ENCODE data around the gene NADK. TPM values are rescaled to one million over a fixed set of nuclear protein-coding genes. Genes with fewer than 3 reads are reported as not detected.
A peak's percentile ranks its signal among the peaks of the same experiment; 100 is the strongest.

NADK gene
- total RNA-seq, 1 experiment from 2014 or later = 101 TPM

DNA sequence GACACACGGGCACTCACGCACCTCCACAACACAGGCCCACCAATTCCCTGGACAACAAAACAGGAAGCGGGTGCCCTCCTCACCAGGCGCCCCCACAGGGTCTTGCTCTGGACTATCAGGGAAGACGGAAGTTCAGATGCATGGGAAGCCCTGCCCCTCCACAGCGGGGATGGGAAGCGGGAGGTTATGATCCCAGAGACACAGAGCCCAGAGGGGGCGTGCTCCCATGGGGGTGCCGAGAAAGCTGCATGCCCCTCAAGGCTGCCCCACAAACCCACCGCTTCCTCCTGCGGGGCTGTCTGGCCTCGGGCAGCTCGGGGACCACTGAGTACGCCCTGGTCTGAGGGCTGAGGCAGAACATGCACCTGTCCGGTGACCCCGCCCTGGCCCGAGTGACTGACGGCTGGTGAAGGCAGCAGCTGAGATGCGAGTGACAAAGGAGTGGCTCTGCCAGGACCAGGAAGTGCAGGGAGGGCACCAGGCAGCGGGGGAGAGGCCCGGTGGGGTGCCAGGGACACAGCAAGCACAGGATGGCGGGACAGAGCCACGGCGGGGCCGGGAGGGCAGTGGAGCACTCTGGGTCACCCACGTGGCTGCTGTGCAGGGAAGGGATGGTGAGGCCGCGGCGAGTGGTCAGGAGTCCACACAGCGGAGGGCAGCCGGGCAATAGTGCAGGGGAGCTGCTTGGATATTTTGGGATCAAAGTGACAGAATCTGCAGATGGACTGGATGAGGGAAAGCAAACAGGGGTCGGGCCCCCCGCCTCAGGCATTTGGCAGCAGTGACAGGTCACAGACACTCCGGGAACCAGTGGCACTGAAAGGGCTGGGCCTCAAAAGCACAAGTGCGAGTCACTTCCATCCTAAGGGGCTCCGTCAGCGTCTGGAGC, 18.6 kb downstream of the NADK start:
- in situ Hi-C loops (cut with HindIII; ENCODE audit: low pct_unique_long_range_greater_than_20kb, low sequenced_read_pairs) = no loop called here
- Histone ChIP-seq H3K4me1 (ENCODE audit: control insufficient read depth, insufficient read depth, low read length) (no peaks in the 10 kb centered on the region), H3K4me3 (ENCODE audit: low read depth in 2 of 2, low read length in 2 of 2) (no peak overlapping the region), H3K9me3 (ENCODE audit: control insufficient read depth, insufficient read depth, low read depth, low read length) (no peaks in the 10 kb centered on the region), H3K27ac (ENCODE audit: low read length) (no peak overlapping the region), H3K36me3 (ENCODE audit: control insufficient read depth, insufficient read depth, low read length) (peaks cover 4% of the 10 kb centered on the region; the same call in 1 of the 2 replicates), H3K27me3 (ENCODE audit: control insufficient read depth, insufficient read depth, low read length) (no peaks in the 10 kb centered on the region)
- ATAC-seq (peak; percentile 9; the same call in 1 of the 2 replicates), DNase-seq (ENCODE audit: low read depth, low spot score) (no peak)
- intact Hi-C loops (cut with micrococcal nuclease; ENCODE audit: unreplicated experiment) = no loop called here
- TF ChIP-seq, protein P1, sequence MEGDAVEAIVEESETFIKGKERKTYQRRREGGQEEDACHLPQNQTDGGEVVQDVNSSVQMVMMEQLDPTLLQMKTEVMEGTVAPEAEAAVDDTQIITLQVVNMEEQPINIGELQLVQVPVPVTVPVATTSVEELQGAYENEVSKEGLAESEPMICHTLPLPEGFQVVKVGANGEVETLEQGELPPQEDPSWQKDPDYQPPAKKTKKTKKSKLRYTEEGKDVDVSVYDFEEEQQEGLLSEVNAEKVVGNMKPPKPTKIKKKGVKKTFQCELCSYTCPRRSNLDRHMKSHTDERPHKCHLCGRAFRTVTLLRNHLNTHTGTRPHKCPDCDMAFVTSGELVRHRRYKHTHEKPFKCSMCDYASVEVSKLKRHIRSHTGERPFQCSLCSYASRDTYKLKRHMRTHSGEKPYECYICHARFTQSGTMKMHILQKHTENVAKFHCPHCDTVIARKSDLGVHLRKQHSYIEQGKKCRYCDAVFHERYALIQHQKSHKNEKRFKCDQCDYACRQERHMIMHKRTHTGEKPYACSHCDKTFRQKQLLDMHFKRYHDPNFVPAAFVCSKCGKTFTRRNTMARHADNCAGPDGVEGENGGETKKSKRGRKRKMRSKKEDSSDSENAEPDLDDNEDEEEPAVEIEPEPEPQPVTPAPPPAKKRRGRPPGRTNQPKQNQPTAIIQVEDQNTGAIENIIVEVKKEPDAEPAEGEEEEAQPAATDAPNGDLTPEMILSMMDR (IDR thresholded peaks at IDR 0.05) = no peak
- TF ChIP-seq, protein P2, sequence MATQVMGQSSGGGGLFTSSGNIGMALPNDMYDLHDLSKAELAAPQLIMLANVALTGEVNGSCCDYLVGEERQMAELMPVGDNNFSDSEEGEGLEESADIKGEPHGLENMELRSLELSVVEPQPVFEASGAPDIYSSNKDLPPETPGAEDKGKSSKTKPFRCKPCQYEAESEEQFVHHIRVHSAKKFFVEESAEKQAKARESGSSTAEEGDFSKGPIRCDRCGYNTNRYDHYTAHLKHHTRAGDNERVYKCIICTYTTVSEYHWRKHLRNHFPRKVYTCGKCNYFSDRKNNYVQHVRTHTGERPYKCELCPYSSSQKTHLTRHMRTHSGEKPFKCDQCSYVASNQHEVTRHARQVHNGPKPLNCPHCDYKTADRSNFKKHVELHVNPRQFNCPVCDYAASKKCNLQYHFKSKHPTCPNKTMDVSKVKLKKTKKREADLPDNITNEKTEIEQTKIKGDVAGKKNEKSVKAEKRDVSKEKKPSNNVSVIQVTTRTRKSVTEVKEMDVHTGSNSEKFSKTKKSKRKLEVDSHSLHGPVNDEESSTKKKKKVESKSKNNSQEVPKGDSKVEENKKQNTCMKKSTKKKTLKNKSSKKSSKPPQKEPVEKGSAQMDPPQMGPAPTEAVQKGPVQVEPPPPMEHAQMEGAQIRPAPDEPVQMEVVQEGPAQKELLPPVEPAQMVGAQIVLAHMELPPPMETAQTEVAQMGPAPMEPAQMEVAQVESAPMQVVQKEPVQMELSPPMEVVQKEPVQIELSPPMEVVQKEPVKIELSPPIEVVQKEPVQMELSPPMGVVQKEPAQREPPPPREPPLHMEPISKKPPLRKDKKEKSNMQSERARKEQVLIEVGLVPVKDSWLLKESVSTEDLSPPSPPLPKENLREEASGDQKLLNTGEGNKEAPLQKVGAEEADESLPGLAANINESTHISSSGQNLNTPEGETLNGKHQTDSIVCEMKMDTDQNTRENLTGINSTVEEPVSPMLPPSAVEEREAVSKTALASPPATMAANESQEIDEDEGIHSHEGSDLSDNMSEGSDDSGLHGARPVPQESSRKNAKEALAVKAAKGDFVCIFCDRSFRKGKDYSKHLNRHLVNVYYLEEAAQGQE (IDR thresholded peaks at IDR 0.05; ENCODE audit: insufficient read depth in 1 of 2, low read depth in 2 of 2, low read length in 1 of 2) = no peak
- no peak for TF ChIP-seq POLR2AphosphoS5 (IDR thresholded peaks at IDR 0.05; ENCODE audit: low read depth, low read length)
- TF ChIP-seq TCF7L2 (IDR thresholded peaks at IDR 0.05; ENCODE audit: low read depth, low read length) = no peak
- no peak for TF ChIP-seq SIN3A (IDR thresholded peaks at IDR 0.05; ENCODE audit: borderline replicate concordance, insufficient read depth, low read depth, low read length)
- no TSS peak for BruUV-seq (replicated peaks)
- POLR2A ChIA-PET = no interaction called here
- CTCF ChIA-PET = no interaction called here

DNA sequence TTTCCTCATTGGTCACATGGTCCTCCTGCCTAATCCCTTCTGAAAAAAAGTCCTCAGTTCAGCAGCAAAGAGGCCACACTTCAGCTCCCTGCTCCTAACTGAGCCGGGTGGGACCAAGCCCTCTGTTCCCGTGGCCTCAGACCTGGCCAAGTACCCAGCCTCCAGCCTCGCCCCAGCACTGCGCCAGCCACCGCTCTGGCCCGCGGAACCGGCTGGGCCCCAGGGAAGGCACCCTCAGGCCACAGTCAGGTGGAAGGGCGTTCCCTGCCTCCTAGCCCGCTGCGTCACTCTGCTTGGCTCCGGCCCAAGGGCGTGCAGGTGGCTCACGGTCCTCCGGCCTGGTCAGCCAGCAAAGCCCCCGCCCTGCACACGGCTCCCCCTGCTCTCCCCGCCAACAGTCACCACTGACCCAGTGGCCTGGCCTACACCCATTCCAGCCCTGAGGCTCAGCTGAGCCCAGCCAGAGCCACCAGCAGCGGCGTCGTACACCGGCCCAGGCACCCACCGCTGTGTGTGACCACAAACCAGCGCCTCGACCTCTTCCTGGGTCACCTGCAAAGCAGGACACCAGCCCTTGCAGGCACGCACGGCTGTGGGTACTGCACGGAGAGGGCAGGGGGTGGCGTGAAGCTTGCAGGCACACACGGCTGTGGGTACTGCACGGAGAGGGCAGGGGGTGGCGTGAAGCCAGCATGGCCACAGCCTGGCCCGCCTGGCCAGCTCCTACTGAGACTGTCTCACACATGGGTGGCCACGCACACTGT, 19.4 kb downstream of the NADK start:
- no peak for DNase-seq (ENCODE audit: low read depth, low spot score)
- H3K36me3 ChIP-seq (ENCODE audit: control insufficient read depth, insufficient read depth, low read length) = peaks cover 4% of the 10 kb centered on the region; the same call in 1 of the 2 replicates
- no peaks in the 10 kb centered on the region for H3K4me1 ChIP-seq (ENCODE audit: control insufficient read depth, insufficient read depth, low read length)
- TF ChIP-seq TCF7L2 (IDR thresholded peaks at IDR 0.05; ENCODE audit: low read depth, low read length) = no peak
- TF ChIP-seq, protein P2 (IDR thresholded peaks at IDR 0.05; ENCODE audit: insufficient read depth in 1 of 2, low read depth in 2 of 2, low read length in 1 of 2) = no peak
- no peak for TF ChIP-seq SIN3A (IDR thresholded peaks at IDR 0.05; ENCODE audit: borderline replicate concordance, insufficient read depth, low read depth, low read length)
- TF ChIP-seq, protein P1 (IDR thresholded peaks at IDR 0.05) = no peak
- TF ChIP-seq POLR2AphosphoS5 (IDR thresholded peaks at IDR 0.05; ENCODE audit: low read depth, low read length) = no peak
- H3K9me3 ChIP-seq (ENCODE audit: control insufficient read depth, insufficient read depth, low read depth, low read length) = no peaks in the 10 kb centered on the region
- ATAC-seq = peak; percentile 58
- no TSS peak for BruUV-seq (replicated peaks)
- CTCF ChIA-PET = no interaction called here
- no peaks in the 10 kb centered on the region for H3K27me3 ChIP-seq (ENCODE audit: control insufficient read depth, insufficient read depth, low read length)
- in situ Hi-C loops (cut with HindIII; ENCODE audit: low pct_unique_long_range_greater_than_20kb, low sequenced_read_pairs) (no loop called here), intact Hi-C loops (cut with micrococcal nuclease; ENCODE audit: unreplicated experiment) (no loop called here)
- H3K27ac ChIP-seq (ENCODE audit: low read length) = peak overlapping the region; percentile 61
- POLR2A ChIA-PET = no interaction called here
- H3K4me3 ChIP-seq (ENCODE audit: low read depth in 2 of 2, low read length in 2 of 2) = no peak overlapping the region

Measured in Panc1 (cell line).